ENCODE measurements around the gene CNTN3. TPM values are rescaled to one million over a fixed set of nuclear protein-coding genes. Genes with fewer than 3 reads are reported as not detected.

The CNTN3 gene
- total and polyA plus RNA-seq, 2 donors from 2014 or later = 3.8 TPM

GRCh38 chr3:74606996-74607395 lies 7.5 kb downstream of the CNTN3 start:
- Histone ChIP-seq H3K9ac (ENCODE audit: low read length in 3 of 3) (no peak overlapping the region), H3K36me3 (ENCODE audit: control insufficient read depth in 2 of 3, insufficient read depth in 3 of 3, low read length in 3 of 3) (no peaks in the 10 kb centered on the region), H3K27ac (ENCODE audit: low read depth in 2 of 2, low read length in 2 of 2) (no peak overlapping the region), H3K4me1 (ENCODE audit: control insufficient read depth in 2 of 3, insufficient read depth in 2 of 3, low read depth in 1 of 3, low read length in 3 of 3) (no peaks in the 10 kb centered on the region), H3K4me3 (ENCODE audit: low read length in 3 of 3) (no peak overlapping the region), H3K9me3 (ENCODE audit: control insufficient read depth in 2 of 3, insufficient read depth in 1 of 3, low read length in 3 of 3) (no peaks in the 10 kb centered on the region), H3K27me3 (ENCODE audit: control insufficient read depth, insufficient read depth, low read length) (no peaks in the 10 kb centered on the region)
- intact Hi-C loops (cut with DNase I) = no loop called here
- TF ChIP-seq CTCF (IDR thresholded peaks at IDR 0.05; ENCODE audit: borderline replicate concordance, extremely low read depth, insufficient read depth) = no peak
- FAIRE-seq (no peak), DNase-seq (no peak)

GRCh38 chr3:74605437-74605836 lies 9.0 kb downstream of the CNTN3 start:
- Histone ChIP-seq H3K9me3 (ENCODE audit: control insufficient read depth in 2 of 3, insufficient read depth in 1 of 3, low read length in 3 of 3) (no peaks in the 10 kb centered on the region), H3K4me3 (ENCODE audit: low read length in 3 of 3) (no peak overlapping the region), H3K4me1 (ENCODE audit: control insufficient read depth in 2 of 3, insufficient read depth in 2 of 3, low read depth in 1 of 3, low read length in 3 of 3) (no peaks in the 10 kb centered on the region), H3K9ac (ENCODE audit: low read length in 3 of 3) (no peak overlapping the region), H3K27ac (ENCODE audit: low read depth in 2 of 2, low read length in 2 of 2) (no peak overlapping the region), H3K36me3 (ENCODE audit: control insufficient read depth in 2 of 3, insufficient read depth in 3 of 3, low read length in 3 of 3) (no peaks in the 10 kb centered on the region), H3K27me3 (ENCODE audit: control insufficient read depth, insufficient read depth, low read length) (no peaks in the 10 kb centered on the region)
- no peak for TF ChIP-seq CTCF (IDR thresholded peaks at IDR 0.05; ENCODE audit: borderline replicate concordance, extremely low read depth, insufficient read depth)
- no peak for FAIRE-seq
- intact Hi-C loops (cut with DNase I) = no loop called here
- DNase-seq = no peak

GRCh38 chr3:74603292-74603691 lies 11.2 kb downstream of the CNTN3 start:
- no peaks in the 10 kb centered on the region for H3K36me3 ChIP-seq (ENCODE audit: control insufficient read depth in 2 of 3, insufficient read depth in 3 of 3, low read length in 3 of 3)
- no peak for FAIRE-seq
- DNase-seq = no peak
- no peaks in the 10 kb centered on the region for H3K9me3 ChIP-seq (ENCODE audit: control insufficient read depth in 2 of 3, insufficient read depth in 1 of 3, low read length in 3 of 3)
- H3K9ac ChIP-seq (ENCODE audit: low read length in 3 of 3) = no peak overlapping the region
- no peaks in the 10 kb centered on the region for H3K4me1 ChIP-seq (ENCODE audit: control insufficient read depth in 2 of 3, insufficient read depth in 2 of 3, low read depth in 1 of 3, low read length in 3 of 3)
- H3K27ac ChIP-seq (ENCODE audit: low read depth in 2 of 2, low read length in 2 of 2) = no peak overlapping the region
- intact Hi-C loops (cut with DNase I) = loop anchor here (5.0 kb wide), 1 partner anchor 126 kb away; no protein-coding TSS in a partner anchor
- TF ChIP-seq CTCF (IDR thresholded peaks at IDR 0.05; ENCODE audit: borderline replicate concordance, extremely low read depth, insufficient read depth) = no peak
- no peaks in the 10 kb centered on the region for H3K27me3 ChIP-seq (ENCODE audit: control insufficient read depth, insufficient read depth, low read length)
- H3K4me3 ChIP-seq (ENCODE audit: low read length in 3 of 3) = no peak overlapping the region

GRCh38 chr3:74602471-74602870 lies 12.0 kb downstream of the CNTN3 start:
- no peaks in the 10 kb centered on the region for H3K27me3 ChIP-seq (ENCODE audit: control insufficient read depth, insufficient read depth, low read length)
- no peak for TF ChIP-seq CTCF (IDR thresholded peaks at IDR 0.05; ENCODE audit: borderline replicate concordance, extremely low read depth, insufficient read depth)
- no peaks in the 10 kb centered on the region for H3K9me3 ChIP-seq (ENCODE audit: control insufficient read depth in 2 of 3, insufficient read depth in 1 of 3, low read length in 3 of 3)
- FAIRE-seq (no peak), DNase-seq (no peak)
- H3K9ac ChIP-seq (ENCODE audit: low read length in 3 of 3) = no peak overlapping the region
- H3K4me3 ChIP-seq (ENCODE audit: low read length in 3 of 3) = no peak overlapping the region
- H3K27ac ChIP-seq (ENCODE audit: low read depth in 2 of 2, low read length in 2 of 2) = no peak overlapping the region
- no peaks in the 10 kb centered on the region for H3K4me1 ChIP-seq (ENCODE audit: control insufficient read depth in 2 of 3, insufficient read depth in 2 of 3, low read depth in 1 of 3, low read length in 3 of 3)
- no peaks in the 10 kb centered on the region for H3K36me3 ChIP-seq (ENCODE audit: control insufficient read depth in 2 of 3, insufficient read depth in 3 of 3, low read length in 3 of 3)
- intact Hi-C loops (cut with DNase I) = loop anchor here (5.0 kb wide), 1 partner anchor 125 kb away; no protein-coding TSS in a partner anchor

All from kidney (tissue), 14 donors.